C4-2B (cell line): ENCODE measurements around the gene MOGAT1.

Source experiments
- ZFX ChIP-seq: fragments of 450-650 bp; IDR thresholded peaks from 2 replicates; pipeline ENCODE4 v1.6.1; 2017
- TF ChIP-seq, protein P1 (sequence below): fragments of 450-650 bp; conservative IDR thresholded peaks from 2 replicates; pipeline ENCODE4 v1.5.1; 2017; ENCODE audit warnings: mild to moderate bottlenecking

DNA sequence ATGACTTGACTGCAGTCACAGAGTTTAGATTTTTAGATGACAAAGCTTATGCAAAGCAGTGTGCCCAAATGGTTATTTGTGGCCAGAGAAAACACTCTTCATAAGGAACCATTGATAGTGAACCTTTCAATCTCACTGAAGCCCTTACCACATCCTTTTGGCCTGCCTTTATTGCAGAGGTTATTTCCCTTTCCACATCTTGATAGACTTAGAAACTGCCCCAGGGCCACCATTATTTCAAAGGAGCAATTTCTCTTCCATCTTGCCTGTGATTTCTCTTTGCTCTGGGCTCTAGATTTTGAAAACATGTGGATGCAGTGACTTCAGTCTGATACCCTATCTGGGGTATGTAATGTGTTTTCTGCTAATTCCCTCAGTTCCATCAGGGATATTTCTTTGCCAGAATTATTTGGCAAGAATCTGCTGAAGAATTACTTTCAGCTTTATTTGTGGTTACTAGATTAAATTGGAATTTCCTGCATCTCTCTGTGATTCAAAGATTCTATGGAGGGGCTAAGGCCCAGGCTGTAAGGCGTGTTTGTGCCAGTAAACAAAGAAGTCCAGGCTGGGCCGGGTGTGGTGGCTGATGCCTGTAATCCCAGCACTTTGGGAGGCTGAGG is 51.0 kb downstream of the MOGAT1 start:
- TF ChIP-seq, protein P1, sequence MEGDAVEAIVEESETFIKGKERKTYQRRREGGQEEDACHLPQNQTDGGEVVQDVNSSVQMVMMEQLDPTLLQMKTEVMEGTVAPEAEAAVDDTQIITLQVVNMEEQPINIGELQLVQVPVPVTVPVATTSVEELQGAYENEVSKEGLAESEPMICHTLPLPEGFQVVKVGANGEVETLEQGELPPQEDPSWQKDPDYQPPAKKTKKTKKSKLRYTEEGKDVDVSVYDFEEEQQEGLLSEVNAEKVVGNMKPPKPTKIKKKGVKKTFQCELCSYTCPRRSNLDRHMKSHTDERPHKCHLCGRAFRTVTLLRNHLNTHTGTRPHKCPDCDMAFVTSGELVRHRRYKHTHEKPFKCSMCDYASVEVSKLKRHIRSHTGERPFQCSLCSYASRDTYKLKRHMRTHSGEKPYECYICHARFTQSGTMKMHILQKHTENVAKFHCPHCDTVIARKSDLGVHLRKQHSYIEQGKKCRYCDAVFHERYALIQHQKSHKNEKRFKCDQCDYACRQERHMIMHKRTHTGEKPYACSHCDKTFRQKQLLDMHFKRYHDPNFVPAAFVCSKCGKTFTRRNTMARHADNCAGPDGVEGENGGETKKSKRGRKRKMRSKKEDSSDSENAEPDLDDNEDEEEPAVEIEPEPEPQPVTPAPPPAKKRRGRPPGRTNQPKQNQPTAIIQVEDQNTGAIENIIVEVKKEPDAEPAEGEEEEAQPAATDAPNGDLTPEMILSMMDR: no peak
- no peak for TF ChIP-seq ZFX
